H1 (cell line): Measurements from ENCODE around the gene SH3RF2. TPM values are rescaled to one million over a fixed set of nuclear protein-coding genes. Genes with fewer than 3 reads are reported as not detected.

Experiments
- CTCF ChIA-PET: fragments of 300-600 bp; sonication (Branson Sonifier 250); formaldehyde crosslinking; loops from one replicate; lab custom pipeline; 2021; ENCODE audit not compliant: partially characterized antibody; lab: Charles Lee
- POLR2A ChIA-PET: fragments of 300-600 bp; sonication (Branson Sonifier 250); formaldehyde crosslinking; loops from one replicate; lab custom pipeline; 2021; ENCODE audit warnings: inconsistent platforms; ENCODE audit not compliant: partially characterized antibody; lab: Charles Lee
- DNase-seq, 2 experiments: peaks; one replicate each; pipeline versions ENCODE4 v3.0.0 to v3.0.0-alpha.2; 2010 to 2022; ENCODE audit warnings: low spot score in 2 of 2, low read depth in 1 of 2, mixed read lengths in 1 of 2
- FAIRE-seq: peaks from 2 replicates; lab custom pipeline; 2011; peaks lifted over from hg19 to GRCh38; lab: Jason Lieb, UNC
- H2AFZ ChIP-seq: 2 replicates; pipeline ENCODE4 v1.8.1; 2012; ENCODE audit warnings: low read length, inconsistent platforms
- H2AK5ac ChIP-seq: 2 replicates; pipeline ENCODE4 v1.6.1; 2013; ENCODE audit warnings: low read depth, low read length
- H2BK120ac ChIP-seq: replicated peaks from 2 replicates; pipeline ENCODE3; 2013; ENCODE audit warnings: low read depth, low read length, inconsistent platforms
- H2BK12ac ChIP-seq: 2 replicates; pipeline ENCODE4 v1.6.1; 2013; ENCODE audit warnings: low read depth, low read length
- H2BK15ac ChIP-seq: 2 replicates; pipeline ENCODE4 v1.6.1; 2013; ENCODE audit warnings: low read length
- H2BK20ac ChIP-seq: 2 replicates; pipeline ENCODE4 v1.6.1; 2013; ENCODE audit warnings: low read length
- H2BK5ac ChIP-seq: 2 replicates; pipeline ENCODE4 v1.6.1; 2013; ENCODE audit warnings: low read depth, low read length
- H3K14ac ChIP-seq: 2 replicates; pipeline ENCODE4 v1.6.1; 2013; ENCODE audit warnings: inconsistent platforms; ENCODE audit not compliant: insufficient read length
- H3K18ac ChIP-seq: 2 replicates; pipeline ENCODE4 v1.6.1; 2013; ENCODE audit warnings: low read length; ENCODE audit errors: extremely low read depth
- H3K23ac ChIP-seq: 2 replicates; pipeline ENCODE4 v1.6.1; 2013; ENCODE audit warnings: inconsistent platforms; ENCODE audit not compliant: insufficient read length
- H3K23me2 ChIP-seq: 2 replicates; pipeline ENCODE4 v1.6.1; 2013; ENCODE audit warnings: low read depth, low read length
- H3K27ac ChIP-seq: 2 replicates; pipeline ENCODE4 v1.6.1; 2011; ENCODE audit warnings: low read depth, low read length, inconsistent platforms
- H3K27me3 ChIP-seq, 4 experiments: replicated peaks in 1 of 4; 1 replicate in 1 of 4; 2 replicates in 3 of 4; pipeline versions ENCODE4 v1.6.1 to v1.8.1; 2011 to 2013; ENCODE audit warnings: low read length in 3 of 4, mild to moderate bottlenecking in 3 of 4, inconsistent platforms in 2 of 4, mixed read lengths in 2 of 4, moderate library complexity in 1 of 4; ENCODE audit not compliant: control insufficient read depth in 3 of 4, insufficient read depth in 3 of 4; ENCODE audit errors: extremely low read depth in 1 of 4
- H3K36me3 ChIP-seq, 4 experiments: 2 replicates each; pipeline versions ENCODE4 v1.6.1 to v1.8.1; 2011 to 2013; ENCODE audit warnings: mild to moderate bottlenecking in 4 of 4, low read length in 3 of 4, moderate library complexity in 2 of 4, control low read depth in 1 of 4, inconsistent platforms in 1 of 4; ENCODE audit not compliant: insufficient read depth in 4 of 4, control insufficient read depth in 2 of 4
- H3K4ac ChIP-seq: replicated peaks from 2 replicates; pipeline ENCODE3; 2013; ENCODE audit warnings: low read length, low read depth, mixed read lengths, inconsistent platforms; ENCODE audit not compliant: insufficient read length
- H3K4me1 ChIP-seq, 4 experiments: replicated peaks in 1 of 4; 1 replicate in 1 of 4; 2 replicates in 3 of 4; pipeline versions ENCODE4 v1.6.1 to v1.8.1; 2011 to 2013; ENCODE audit warnings: low read length in 3 of 4, inconsistent platforms in 2 of 4, mixed read lengths in 1 of 4; ENCODE audit not compliant: insufficient read depth in 4 of 4, control insufficient read depth in 3 of 4
- H3K4me2 ChIP-seq, 2 experiments: 2 replicates each; pipeline versions ENCODE4 v1.6.1 to v1.8.1; 2011 to 2013; ENCODE audit warnings: low read depth in 2 of 2, low read length in 2 of 2, control low read depth in 1 of 2, inconsistent platforms in 1 of 2, mild to moderate bottlenecking in 1 of 2; ENCODE audit not compliant: insufficient read depth in 1 of 2
- H3K4me3 ChIP-seq, 4 experiments: fragments of 200-600, 300-600 bp in 1 of 4; sonication (generic), shearing (Covaris generic), sonication (Bioruptor Twin) in 1 of 4; 2 replicates each; pipeline versions ENCODE4 v1.5.1 to v1.8.1; 2011 to 2016; ENCODE audit warnings: low read length in 4 of 4, low read depth in 3 of 4, control low read depth in 2 of 4, inconsistent platforms in 2 of 4, mild to moderate bottlenecking in 2 of 4, mixed read lengths in 1 of 4, moderate library complexity in 1 of 4; ENCODE audit not compliant: insufficient read depth in 2 of 4; ENCODE audit errors: extremely low read depth in 1 of 4
- H3K56ac ChIP-seq: replicated peaks from 2 replicates; pipeline ENCODE3; 2013; ENCODE audit warnings: low read depth, mild to moderate bottlenecking, mixed read lengths, low read length, inconsistent platforms; ENCODE audit not compliant: insufficient read length
- H3K79me1 ChIP-seq: 2 replicates; pipeline ENCODE4 v1.6.1; 2013; ENCODE audit warnings: low read depth, low read length, control low read depth
- H3K79me2 ChIP-seq, 2 experiments: 2 replicates each; pipeline versions ENCODE4 v1.6.1 to v1.8.1; 2012 to 2013; ENCODE audit warnings: low read length in 2 of 2, mild to moderate bottlenecking in 2 of 2, inconsistent platforms in 1 of 2; ENCODE audit not compliant: insufficient read depth in 2 of 2, control insufficient read depth in 1 of 2
- H3K9ac ChIP-seq, 4 experiments: replicated peaks in 1 of 4; 1 replicate in 1 of 4; 2 replicates in 3 of 4; pipeline versions ENCODE4 v1.6.1 to v1.8.1; 2011 to 2013; ENCODE audit warnings: low read depth in 3 of 4, low read length in 3 of 4, control low read depth in 2 of 4, mild to moderate bottlenecking in 2 of 4, moderate library complexity in 2 of 4, inconsistent platforms in 1 of 4; ENCODE audit errors: extremely low read depth in 1 of 4
- H3K9me3 ChIP-seq, 2 experiments: 2 replicates each; pipeline versions ENCODE4 v1.6.1 to v1.8.1; 2012 to 2013; ENCODE audit warnings: mild to moderate bottlenecking in 2 of 2, moderate library complexity in 2 of 2, control low read depth in 1 of 2, inconsistent platforms in 1 of 2, low read depth in 1 of 2, low read length in 1 of 2, mixed read lengths in 1 of 2; ENCODE audit not compliant: insufficient read depth in 2 of 2
- H4K20me1 ChIP-seq, 2 experiments: replicated peaks in 1 of 2; 2 replicates each; pipeline versions ENCODE3 to v1.8.1; 2011 to 2013; ENCODE audit warnings: inconsistent platforms in 2 of 2, low read length in 2 of 2, mild to moderate bottlenecking in 1 of 2; ENCODE audit not compliant: insufficient read depth in 2 of 2, control insufficient read depth in 1 of 2
- H4K5ac ChIP-seq: 2 replicates; pipeline ENCODE4 v1.6.1; 2013; ENCODE audit warnings: low read length, low read depth, mixed read lengths, inconsistent platforms; ENCODE audit not compliant: insufficient read length
- H4K8ac ChIP-seq: 2 replicates; pipeline ENCODE4 v1.8.0; 2013; ENCODE audit warnings: mild to moderate bottlenecking, moderate library complexity, low read length, inconsistent platforms; ENCODE audit not compliant: insufficient read depth; ENCODE audit errors: extremely low read depth
- H4K91ac ChIP-seq: replicated peaks from 2 replicates; pipeline ENCODE3; 2013; ENCODE audit warnings: low read length, mixed read lengths, inconsistent platforms; ENCODE audit not compliant: insufficient read length
- CREB1 ChIP-seq: IDR thresholded peaks from 2 replicates; pipeline ENCODE4 v1.6.1; 2012; ENCODE audit warnings: inconsistent platforms
- EGR1 ChIP-seq: IDR thresholded peaks from 2 replicates; pipeline ENCODE4 v1.6.1; 2011; ENCODE audit warnings: low read depth, low read length, borderline replicate concordance
- EZH2 ChIP-seq: fragments of 200-600 bp; sonication (generic); IDR thresholded peaks from 2 replicates; pipeline ENCODE4 v1.7.1; 2012; ENCODE audit warnings: low read depth, mild to moderate bottlenecking, moderate library complexity, low read length, inconsistent platforms; ENCODE audit not compliant: severe bottlenecking
- JUND ChIP-seq: IDR thresholded peaks from 2 replicates; pipeline ENCODE4 v1.6.1; 2011; ENCODE audit warnings: mild to moderate bottlenecking, improper control_type of control experiment, low read length
- MAX ChIP-seq: IDR thresholded peaks from 2 replicates; pipeline ENCODE4 v1.6.1; 2012; ENCODE audit warnings: inconsistent platforms
- NRF1 ChIP-seq: IDR thresholded peaks from 2 replicates; pipeline ENCODE4 v1.6.1; 2011; ENCODE audit warnings: mild to moderate bottlenecking, low read depth, low read length, improper control_type of control experiment
- SRF ChIP-seq: IDR thresholded peaks from 2 replicates; pipeline ENCODE4 v1.6.1; 2011; ENCODE audit warnings: mild to moderate bottlenecking, low read depth, low read length, moderate library complexity
- SUZ12 ChIP-seq: fragments of 200-600 bp; sonication (generic); IDR thresholded peaks from 2 replicates; pipeline ENCODE4 v1.6.1; 2012; ENCODE audit warnings: mild to moderate bottlenecking, inconsistent platforms, low read length, moderate library complexity, mixed read lengths
- WGBS, 2 experiments: shearing (Covaris generic) in 1 of 2; methylation state at CpG; one replicate each; pipeline versions ENCODE4 v1.1.6 to v1.1.7; 2013 to 2015; ENCODE audit warnings: low lambda C conversion rate in 2 of 2, mixed read lengths in 2 of 2, inconsistent platforms in 1 of 2, low coverage in 1 of 2, missing lambda C conversion rate in 1 of 2; ENCODE audit not compliant: insufficient replicate concordance in 2 of 2, insufficient coverage in 1 of 2, insufficient read length in 1 of 2; ENCODE audit errors: extremely low coverage in 1 of 2, missing lambda C conversion rate in 1 of 2; 5-methylcytosine and 5-hydroxymethylcytosine counted together
- polyA plus RNA-seq, 7 experiments: library from polyadenylated mRNA; depleted of rRNA in 3 of 7; stranded (reverse) in 5 of 7; unstranded in 2 of 7; fragments of >200 nt in 5 of 7; fragments of 200-250 nt in 2 of 7; gene quantifications; 1 replicate in 5 of 7; 2 replicates in 1 of 7; 4 replicates in 1 of 7; pipeline versions ENCODE4 v1.2.1 to v1.2.3, GENCODE V29; 2011 to 2013; ENCODE audit warnings: missing spikeins in 2 of 7, mixed read lengths in 2 of 7
- total RNA-seq: library from RNA; stranded (reverse); fragmentation: NEBNext Ultra II Directional; extraction: Animal tissue kit (Norgen Biotek cat#: 25700); gene quantifications from 2 replicates; pipeline ENCODE4 v1.2.1, GENCODE V29; 2021
- TF ChIP-seq, protein P1 (sequence below): IDR thresholded peaks from 2 replicates; pipeline ENCODE4 v1.6.1; 2012; ENCODE audit warnings: inconsistent platforms

Gene SH3RF2
- total and polyA plus RNA-seq, 2 of the 8 experiments (the other 6 are each of a cell fraction or from before 2014, with no cell fraction given), result 0.80 to 0.95 TPM

DNA sequence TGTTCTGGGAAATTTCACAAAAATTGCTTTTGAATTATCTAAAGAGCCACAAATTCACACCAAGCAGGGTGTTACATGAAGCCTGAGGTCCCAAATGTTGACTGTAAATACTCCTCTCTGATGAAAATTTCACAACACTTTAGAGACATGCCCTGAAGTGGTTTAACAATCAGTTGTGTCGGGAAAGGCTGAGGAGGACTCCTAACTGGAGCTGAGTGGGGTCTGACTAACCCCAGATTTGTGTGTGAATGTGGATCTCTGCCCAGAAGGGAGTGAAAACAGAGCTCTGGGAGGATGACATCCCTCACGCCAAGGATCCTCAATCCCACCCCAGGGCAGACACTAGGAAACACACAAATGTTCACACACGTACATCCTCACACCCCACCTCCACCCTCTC is 32.5 kb upstream of the SH3RF2 start:
- Histone ChIP-seq H3K23ac (no peak overlapping the region), H4K91ac (no peak overlapping the region), H2BK15ac (no peak overlapping the region), H2AK5ac (no peak overlapping the region), H3K4me1 (no peaks in the 10 kb centered on the region), H3K56ac (no peak overlapping the region), H3K18ac (no peak overlapping the region), H2BK20ac (no peak overlapping the region), H2BK5ac (no peak overlapping the region), H4K20me1 (no peaks in the 10 kb centered on the region), H4K5ac (no peak overlapping the region), H2BK12ac (no peak overlapping the region), H3K36me3 (no peaks in the 10 kb centered on the region), H3K4ac (no peak overlapping the region), H2AFZ (no peak overlapping the region), H3K79me2 (no peaks in the 10 kb centered on the region), H3K27ac (no peak overlapping the region), H3K4me2 (no peak overlapping the region), H2BK120ac (no peak overlapping the region), H3K79me1 (no peaks in the 10 kb centered on the region), H3K23me2 (no peaks in the 10 kb centered on the region), H3K4me3 (no peak overlapping the region), H3K14ac (no peak overlapping the region), H4K8ac (no peak overlapping the region), H3K9ac (no peak overlapping the region), H3K9me3 (no peaks in the 10 kb centered on the region), H3K27me3 (no peaks in the 10 kb centered on the region)
- DNase-seq (no peak), FAIRE-seq (no peak)
- POLR2A ChIA-PET, result no interaction called here
- CTCF ChIA-PET, result interaction anchor here (0.6 to 6.4 kb wide), 15 partner anchors 8 to 151 kb away, joined by 3 to 49 read pairs (median 4); no protein-coding TSS in a partner anchor
- TF ChIP-seq, protein P1, sequence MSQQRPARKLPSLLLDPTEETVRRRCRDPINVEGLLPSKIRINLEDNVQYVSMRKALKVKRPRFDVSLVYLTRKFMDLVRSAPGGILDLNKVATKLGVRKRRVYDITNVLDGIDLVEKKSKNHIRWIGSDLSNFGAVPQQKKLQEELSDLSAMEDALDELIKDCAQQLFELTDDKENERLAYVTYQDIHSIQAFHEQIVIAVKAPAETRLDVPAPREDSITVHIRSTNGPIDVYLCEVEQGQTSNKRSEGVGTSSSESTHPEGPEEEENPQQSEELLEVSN, result no peak
- TF ChIP-seq EZH2 (no peak), JUND (no peak), SUZ12 (no peak), MAX (no peak), SRF (no peak), NRF1 (no peak), EGR1 (no peak), CREB1 (no peak)
- WGBS, 2 experiments, result 88% methylated on average over 3 of the region's 3 CpGs; no CpG with 5 or more reads in 1 of the 2 experiments
